Loucy (cell line): Measurements from ENCODE around the gene HHLA2.
A peak's percentile ranks its signal among the peaks of the same experiment; 100 is the strongest.

ENCODE experiments used
- H2AFZ ChIP-seq: fragments of 200-600 bp; sonication (generic); 2 replicates; pipeline ENCODE4 v1.6.0; 2016; ENCODE audit warnings: antibody characterized with exemption, mild to moderate bottlenecking, low read length, moderate library complexity
- H3F3A ChIP-seq: fragments of 200-600 bp; 2 replicates; pipeline ENCODE4 v1.6.0; 2016; ENCODE audit warnings: antibody characterized with exemption, low read depth, mild to moderate bottlenecking
- H3K27me3 ChIP-seq: fragments of 200-600 bp; sonication (generic); 2 replicates; pipeline ENCODE4 v1.6.1; 2014; ENCODE audit warnings: low read length, mild to moderate bottlenecking; ENCODE audit not compliant: insufficient read depth, poor library complexity, severe bottlenecking
- H3K36me3 ChIP-seq: fragments of 200-600 bp; sonication (generic); 2 replicates; pipeline ENCODE4 v1.6.1; 2016; ENCODE audit warnings: low read length; ENCODE audit not compliant: insufficient read depth
- H3K4me1 ChIP-seq: fragments of 200-600 bp; sonication (generic); 2 replicates; pipeline ENCODE4 v1.5.1; 2014; ENCODE audit warnings: low read length, mild to moderate bottlenecking; ENCODE audit not compliant: insufficient read depth, poor library complexity, severe bottlenecking
- H3K4me2 ChIP-seq: fragments of 200-600 bp; sonication (generic); 2 replicates; pipeline ENCODE4 v1.6.0; 2014; ENCODE audit warnings: antibody characterized with exemption, low read length, low read depth, mild to moderate bottlenecking; ENCODE audit not compliant: poor library complexity, severe bottlenecking
- H3K4me3 ChIP-seq: fragments of 200-600 bp; sonication (generic); 2 replicates; pipeline ENCODE4 v1.5.1; 2014; ENCODE audit warnings: low read length, mild to moderate bottlenecking, mixed read lengths; ENCODE audit not compliant: poor library complexity, severe bottlenecking
- H3K79me2 ChIP-seq: fragments of 200-600 bp; sonication (generic); 2 replicates; pipeline ENCODE4 v1.6.1; 2014; ENCODE audit warnings: low read length; ENCODE audit not compliant: insufficient read depth
- H3K9ac ChIP-seq: fragments of 200-600 bp; sonication (generic); 2 replicates; pipeline ENCODE4 v1.6.0; 2014; ENCODE audit warnings: mild to moderate bottlenecking, low read depth, low read length, moderate library complexity; ENCODE audit not compliant: poor library complexity, severe bottlenecking
- H3K9me2 ChIP-seq: fragments of 200-600 bp; sonication (generic); replicated peaks from 2 replicates; pipeline ENCODE4 v1.6.1; 2016; ENCODE audit warnings: low read depth, low read length, mixed read lengths
- H3K9me3 ChIP-seq: fragments of 200-600 bp; sonication (generic); 2 replicates; pipeline ENCODE4 v1.6.1; 2014; ENCODE audit warnings: mild to moderate bottlenecking, antibody characterized with exemption, low read length, low read depth; ENCODE audit not compliant: insufficient read depth
- H4K20me1 ChIP-seq: fragments of 200-600 bp; sonication (generic); 2 replicates; pipeline ENCODE4 v1.6.0; 2014; ENCODE audit warnings: antibody characterized with exemption, low read length, mild to moderate bottlenecking; ENCODE audit not compliant: insufficient read depth, poor library complexity, severe bottlenecking
- EZH2phosphoT487 ChIP-seq: fragments of 200-600 bp; IDR thresholded peaks from 2 replicates; pipeline ENCODE4 v1.6.1; 2018; ENCODE audit warnings: antibody characterized with exemption, mild to moderate bottlenecking, moderate library complexity, borderline replicate concordance
- TF ChIP-seq, protein P1 (sequence below): fragments of 200-600 bp; sonication (generic); conservative IDR thresholded peaks from 2 replicates; pipeline ENCODE4 v1.5.1; 2014; ENCODE audit warnings: mild to moderate bottlenecking, antibody characterized with exemption, low read length

The HHLA2 gene

GRCh38 chr3:108342837-108343486 is 46.6 kb downstream of the HHLA2 start:
- H3K4me2 ChIP-seq = no peak overlapping the region

DNA sequence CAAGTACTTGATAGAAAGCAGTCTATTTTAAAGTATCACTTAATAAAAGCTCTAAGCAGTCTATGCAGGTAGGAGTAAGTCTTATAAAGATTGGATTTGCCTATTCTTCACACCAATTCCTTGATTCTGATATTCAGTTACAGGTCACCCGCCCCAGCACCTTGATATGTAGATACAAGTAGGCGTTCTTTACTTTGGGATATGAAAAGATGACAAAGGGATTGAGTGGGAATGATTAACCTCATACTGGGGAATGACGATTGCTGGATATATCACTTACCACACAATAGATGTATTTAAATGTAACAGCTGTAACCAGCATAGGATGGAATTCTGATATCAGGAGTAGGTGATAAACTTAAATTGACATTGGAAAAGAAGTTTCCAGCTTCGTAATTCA is 47.1 kb downstream of the HHLA2 start:
- H3K27me3 ChIP-seq = no peaks in the 10 kb centered on the region

More at GRCh38 chr3:108342837-108343486, 46.6 kb downstream of the HHLA2 start:
- Histone ChIP-seq H3K9ac (no peak overlapping the region), H3K27me3 (no peaks in the 10 kb centered on the region), H3K9me3 (no peaks in the 10 kb centered on the region), H2AFZ (no peak overlapping the region), H3K4me1 (peaks cover 20% of the 10 kb centered on the region), H3F3A (no peaks in the 10 kb centered on the region), H3K4me3 (no peak overlapping the region), H4K20me1 (no peaks in the 10 kb centered on the region), H3K79me2 (no peaks in the 10 kb centered on the region), H3K9me2 (no peaks in the 10 kb centered on the region), H3K36me3 (no peaks in the 10 kb centered on the region)
- no peak for TF ChIP-seq EZH2phosphoT487
- TF ChIP-seq, protein P1, sequence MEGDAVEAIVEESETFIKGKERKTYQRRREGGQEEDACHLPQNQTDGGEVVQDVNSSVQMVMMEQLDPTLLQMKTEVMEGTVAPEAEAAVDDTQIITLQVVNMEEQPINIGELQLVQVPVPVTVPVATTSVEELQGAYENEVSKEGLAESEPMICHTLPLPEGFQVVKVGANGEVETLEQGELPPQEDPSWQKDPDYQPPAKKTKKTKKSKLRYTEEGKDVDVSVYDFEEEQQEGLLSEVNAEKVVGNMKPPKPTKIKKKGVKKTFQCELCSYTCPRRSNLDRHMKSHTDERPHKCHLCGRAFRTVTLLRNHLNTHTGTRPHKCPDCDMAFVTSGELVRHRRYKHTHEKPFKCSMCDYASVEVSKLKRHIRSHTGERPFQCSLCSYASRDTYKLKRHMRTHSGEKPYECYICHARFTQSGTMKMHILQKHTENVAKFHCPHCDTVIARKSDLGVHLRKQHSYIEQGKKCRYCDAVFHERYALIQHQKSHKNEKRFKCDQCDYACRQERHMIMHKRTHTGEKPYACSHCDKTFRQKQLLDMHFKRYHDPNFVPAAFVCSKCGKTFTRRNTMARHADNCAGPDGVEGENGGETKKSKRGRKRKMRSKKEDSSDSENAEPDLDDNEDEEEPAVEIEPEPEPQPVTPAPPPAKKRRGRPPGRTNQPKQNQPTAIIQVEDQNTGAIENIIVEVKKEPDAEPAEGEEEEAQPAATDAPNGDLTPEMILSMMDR = no peak

GRCh38 chr3:108345492-108346205 is 49.3 kb downstream of the HHLA2 start:
- Histone ChIP-seq H2AFZ (peak overlapping the region; percentile 25; the same call in 1 of the 2 replicates), H4K20me1 (no peaks in the 10 kb centered on the region), H3K4me2 (no peak overlapping the region), H3K79me2 (no peaks in the 10 kb centered on the region), H3K9ac (no peak overlapping the region), H3K36me3 (no peaks in the 10 kb centered on the region), H3K9me3 (no peaks in the 10 kb centered on the region), H3F3A (no peaks in the 10 kb centered on the region), H3K4me3 (no peak overlapping the region), H3K4me1 (peaks cover 15% of the 10 kb centered on the region), H3K9me2 (no peaks in the 10 kb centered on the region), H3K27me3 (no peaks in the 10 kb centered on the region)
- TF ChIP-seq EZH2phosphoT487 = no peak
- TF ChIP-seq, protein P1 = no peak

More for the DNA sequence above, 47.1 kb downstream of the HHLA2 start:
- no peaks in the 10 kb centered on the region for H4K20me1 ChIP-seq
- no peak overlapping the region for H3K4me2 ChIP-seq
- no peak overlapping the region for H3K9ac ChIP-seq
- H3K4me1 ChIP-seq = peaks cover 20% of the 10 kb centered on the region
- TF ChIP-seq, protein P1 = no peak
- TF ChIP-seq EZH2phosphoT487 = no peak
- H3K79me2 ChIP-seq = no peaks in the 10 kb centered on the region
- no peaks in the 10 kb centered on the region for H3K36me3 ChIP-seq
- no peaks in the 10 kb centered on the region for H3F3A ChIP-seq
- no peaks in the 10 kb centered on the region for H3K9me2 ChIP-seq
- no peak overlapping the region for H3K4me3 ChIP-seq
- no peaks in the 10 kb centered on the region for H3K9me3 ChIP-seq
- no peak overlapping the region for H2AFZ ChIP-seq
